Activated naive CD8-positive, alpha-beta T cell treated with anti-CD3 and anti-CD28 coated beads, Interleukin-2, amount 50 U/mL, for 24 hours (primary cell): ENCODE measurements around the gene PRDM16.
"Not testable (repeated sequence)": the region's sequence is repeated elsewhere in the genome, so short reads cannot be mapped to it uniquely, and the experiment has no call there.

Experiments
- ATAC-seq: fragments of 150-1000 bp; cut with Tn5 transposase; one replicate; pipeline ENCODE4 v1.10.0; 2021
- DNase-seq: peaks from one replicate; pipeline ENCODE4 v3.0.0; 2021
- H3K27ac Mint-ChIP-seq: one replicate; pipeline ENCODE4 v1.8.0; 2021; ENCODE audit warnings: mild to moderate bottlenecking, mixed read lengths
- H3K27me3 Mint-ChIP-seq: one replicate; pipeline ENCODE4 v1.8.0; 2021; ENCODE audit warnings: mixed read lengths
- H3K36me3 Mint-ChIP-seq: one replicate; pipeline ENCODE4 v1.8.0; 2021; ENCODE audit warnings: low read depth, mixed read lengths
- H3K4me1 Mint-ChIP-seq: one replicate; pipeline ENCODE4 v1.8.0; 2021; ENCODE audit warnings: mixed read lengths
- H3K4me3 Mint-ChIP-seq: one replicate; pipeline ENCODE4 v1.8.0; 2021; ENCODE audit warnings: mild to moderate bottlenecking, moderate library complexity, mixed read lengths
- H3K9me3 Mint-ChIP-seq: one replicate; pipeline ENCODE4 v1.8.0; 2021; ENCODE audit warnings: mixed read lengths

Gene PRDM16

GRCh38 chr1:3156936-3157335, 87.9 kb downstream of the PRDM16 start:
- Mint-ChIP-seq H3K4me3 (no peak overlapping the region), H3K4me1 (peaks cover 6% of the 10 kb centered on the region), H3K36me3 (no peaks in the 10 kb centered on the region), H3K9me3 (no peaks in the 10 kb centered on the region), H3K27ac (no peak overlapping the region), H3K27me3 (peaks cover 31% of the 10 kb centered on the region)
- DNase-seq (no peak), ATAC-seq (no peak)

DNA sequence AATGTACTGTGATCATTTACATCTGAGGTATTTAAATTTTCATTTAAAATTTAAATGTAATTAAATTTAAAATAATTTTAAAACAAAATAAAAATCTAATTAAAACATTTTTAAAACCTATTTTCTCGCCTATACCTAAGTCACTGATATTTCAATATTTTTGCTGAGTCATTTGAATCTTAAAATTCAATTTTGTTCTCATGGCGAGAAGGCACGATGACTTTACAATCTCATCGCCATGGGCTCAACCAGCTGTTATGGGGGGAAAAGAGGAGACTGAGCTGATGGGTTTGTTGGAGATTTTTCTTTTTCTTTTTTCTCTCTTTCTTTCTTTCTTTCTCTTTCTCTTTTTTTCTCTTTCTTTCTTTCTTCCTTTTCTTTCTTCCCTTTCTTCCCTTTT, 89.3 kb downstream of the PRDM16 start:
- DNase-seq (no peak), ATAC-seq (no peak)
- Mint-ChIP-seq H3K36me3 (no peaks in the 10 kb centered on the region), H3K4me3 (no peak overlapping the region), H3K27ac (no peak overlapping the region), H3K9me3 (no peaks in the 10 kb centered on the region), H3K4me1 (peaks cover 6% of the 10 kb centered on the region), H3K27me3 (peaks cover 33% of the 10 kb centered on the region)

DNA sequence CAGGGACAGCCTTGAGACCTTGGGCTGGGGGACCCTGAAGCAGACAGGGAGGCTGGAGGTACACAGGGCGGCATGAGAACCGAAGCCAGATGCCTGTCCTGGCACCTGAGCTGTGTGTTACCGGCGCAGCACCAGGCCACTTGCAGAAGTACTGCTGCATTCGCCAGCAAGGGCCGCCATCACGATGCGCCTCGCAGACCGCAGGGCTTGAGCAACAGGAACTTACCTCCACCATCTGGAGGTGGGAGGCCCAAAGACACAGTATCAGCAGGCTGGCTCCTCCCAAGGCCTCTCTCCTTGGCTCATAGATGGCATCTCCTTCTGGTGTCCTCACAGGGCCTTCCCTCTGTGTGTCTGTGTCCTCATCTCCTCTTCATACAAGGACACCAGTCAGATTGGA, 90.1 kb downstream of the PRDM16 start:
- Mint-ChIP-seq H3K27ac (no peak overlapping the region), H3K4me1 (peaks cover 6% of the 10 kb centered on the region), H3K27me3 (peaks cover 26% of the 10 kb centered on the region), H3K9me3 (no peaks in the 10 kb centered on the region), H3K4me3 (no peak overlapping the region), H3K36me3 (no peaks in the 10 kb centered on the region)
- ATAC-seq, result no peak
- DNase-seq, result no peak

DNA sequence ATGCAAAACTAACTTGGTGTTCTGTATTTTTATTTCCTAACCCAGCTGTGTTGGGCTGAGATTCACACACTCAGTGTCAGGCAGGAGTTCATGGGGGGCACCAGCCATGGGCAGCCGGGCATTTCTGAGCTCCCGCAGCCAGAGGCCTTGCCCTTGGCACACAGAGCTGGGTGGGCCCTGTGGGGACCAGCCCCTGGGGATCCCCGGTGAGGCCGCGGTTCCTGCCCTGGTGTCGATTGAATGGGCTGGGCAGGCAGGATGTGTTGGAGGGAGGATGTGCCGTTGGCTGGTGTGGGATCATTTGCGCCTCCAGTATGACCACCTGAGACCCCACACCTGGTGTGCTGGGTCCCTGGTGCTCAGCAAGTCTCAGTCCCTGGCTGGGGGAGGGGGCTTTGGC, 91.0 kb downstream of the PRDM16 start:
- ATAC-seq, result no peak
- Mint-ChIP-seq H3K4me3 (no peak overlapping the region), H3K9me3 (no peaks in the 10 kb centered on the region), H3K36me3 (no peaks in the 10 kb centered on the region), H3K4me1 (peaks cover 6% of the 10 kb centered on the region), H3K27me3 (peaks cover 23% of the 10 kb centered on the region), H3K27ac (no peak overlapping the region)
- no peak for DNase-seq

DNA sequence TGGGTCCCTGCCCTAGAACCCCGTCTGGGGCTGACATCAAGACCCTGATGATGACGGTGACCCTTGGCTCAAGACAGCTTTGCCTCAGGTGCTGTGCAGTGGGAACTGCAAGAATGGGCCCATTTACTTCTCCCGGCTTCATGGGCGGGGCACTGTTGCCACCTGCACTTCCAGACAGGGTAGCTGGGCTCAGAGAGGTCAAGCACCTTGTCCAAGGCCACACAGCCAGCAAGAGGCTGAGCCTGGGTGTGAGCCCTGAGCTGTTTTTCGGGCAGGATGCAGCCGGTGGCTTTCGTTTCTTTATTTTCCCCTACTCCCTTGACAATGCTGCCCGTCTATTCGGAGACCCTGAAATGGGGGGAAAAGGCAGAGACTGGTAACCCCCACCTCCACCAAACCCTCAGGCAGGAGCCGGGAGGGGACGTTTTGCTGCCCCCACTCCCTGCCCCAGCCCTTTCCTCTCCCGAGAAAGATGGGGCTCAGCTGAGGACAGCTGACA, 91.7 kb downstream of the PRDM16 start:
- Mint-ChIP-seq H3K4me1 (peaks cover 6% of the 10 kb centered on the region), H3K4me3 (no peak overlapping the region), H3K27me3 (peaks cover 18% of the 10 kb centered on the region), H3K36me3 (no peaks in the 10 kb centered on the region), H3K9me3 (no peaks in the 10 kb centered on the region), H3K27ac (no peak overlapping the region)
- DNase-seq (no peak), ATAC-seq (no peak)

DNA sequence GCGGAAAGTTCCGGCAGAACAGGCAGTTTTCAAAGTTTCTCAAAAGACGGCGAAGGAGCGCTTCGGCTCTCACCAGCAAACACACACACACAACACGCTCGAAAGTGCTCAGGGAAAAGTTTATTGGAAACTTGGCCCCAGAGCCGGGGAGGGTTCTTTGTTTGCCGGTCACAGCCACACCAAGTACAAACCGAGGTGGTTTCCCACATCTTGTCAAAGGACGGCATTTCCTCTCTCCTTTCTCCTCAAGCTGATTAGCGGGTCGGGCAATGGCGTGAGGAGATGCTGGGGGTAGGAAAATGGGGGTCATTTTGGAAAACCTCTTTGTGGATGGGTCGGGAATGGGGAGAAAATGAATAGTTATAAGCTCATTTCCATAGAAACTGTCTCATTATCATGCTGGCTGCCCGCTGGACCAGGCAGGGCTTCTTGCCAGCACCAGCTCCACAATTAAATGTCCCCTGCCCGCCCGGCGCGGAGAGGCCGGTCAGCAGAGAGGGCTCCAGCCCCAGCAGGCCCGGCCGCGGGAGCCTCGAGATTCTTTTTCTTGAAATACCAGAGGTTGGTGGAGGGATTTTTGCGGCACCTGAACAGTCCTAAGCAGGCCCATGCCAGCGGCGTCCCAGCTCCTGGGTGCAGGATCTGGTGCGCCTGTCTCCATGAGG, 92.3 kb downstream of the PRDM16 start:
- ATAC-seq (no peak), DNase-seq (no peak)
- Mint-ChIP-seq H3K4me3 (no peak overlapping the region), H3K27me3 (peaks cover 13% of the 10 kb centered on the region), H3K9me3 (no peaks in the 10 kb centered on the region), H3K4me1 (peaks cover 6% of the 10 kb centered on the region), H3K36me3 (no peaks in the 10 kb centered on the region), H3K27ac (no peak overlapping the region)

- H3K27ac Mint-ChIP-seq, result no peak overlapping the region
- peaks cover 13% of the 10 kb centered on the region for H3K27me3 Mint-ChIP-seq
- no peak overlapping the region for H3K4me3 Mint-ChIP-seq
Measured at GRCh38 chr1:3162322-3162882, 93.4 kb downstream of the PRDM16 start.

DNA sequence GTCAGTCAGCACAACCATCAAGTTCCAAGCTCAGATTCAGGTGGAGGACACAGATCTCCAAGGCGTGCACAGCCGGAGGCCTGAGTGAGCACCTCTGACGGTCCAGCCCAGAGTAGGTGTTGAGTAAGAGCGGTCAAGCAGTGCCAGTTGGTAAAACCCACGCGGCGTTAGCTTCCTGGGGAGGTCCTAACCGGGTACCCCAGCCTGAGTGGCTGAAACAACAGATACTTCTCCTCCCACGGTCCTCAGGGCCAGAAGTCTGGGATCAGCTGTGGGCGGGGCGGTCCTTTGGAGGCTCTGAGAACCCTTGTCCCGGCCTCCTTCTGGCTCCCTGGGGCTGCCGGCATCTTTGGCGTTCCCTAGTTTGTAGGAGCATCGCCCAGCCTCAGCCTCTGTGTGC, 94.4 kb downstream of the PRDM16 start:
- no peaks in the 10 kb centered on the region for H3K36me3 Mint-ChIP-seq
- DNase-seq, result no peak
- peaks cover 6% of the 10 kb centered on the region for H3K4me1 Mint-ChIP-seq
- no peak overlapping the region for H3K4me3 Mint-ChIP-seq
- no peak overlapping the region for H3K27ac Mint-ChIP-seq
- peaks cover 8% of the 10 kb centered on the region for H3K27me3 Mint-ChIP-seq
- ATAC-seq, result no peak
- H3K9me3 Mint-ChIP-seq, result no peaks in the 10 kb centered on the region

More at GRCh38 chr1:3162322-3162882, 93.4 kb downstream of the PRDM16 start:
- Mint-ChIP-seq H3K36me3 (no peaks in the 10 kb centered on the region), H3K9me3 (no peaks in the 10 kb centered on the region), H3K4me1 (peaks cover 6% of the 10 kb centered on the region)
- DNase-seq (no peak), ATAC-seq (no peak)

GRCh38 chr1:3164671-3165070, 95.7 kb downstream of the PRDM16 start:
- no peaks in the 10 kb centered on the region for H3K9me3 Mint-ChIP-seq
- ATAC-seq (no peak), DNase-seq (no peak)
- H3K4me3 Mint-ChIP-seq, result no peak overlapping the region
- H3K4me1 Mint-ChIP-seq, result peaks cover 6% of the 10 kb centered on the region
- H3K36me3 Mint-ChIP-seq, result no peaks in the 10 kb centered on the region
- H3K27ac Mint-ChIP-seq, result no peak overlapping the region
- peaks cover 6% of the 10 kb centered on the region for H3K27me3 Mint-ChIP-seq

GRCh38 chr1:3165189-3165588, 96.2 kb downstream of the PRDM16 start:
- not testable (repeated sequence) for DNase-seq, H3K36me3 Mint-ChIP-seq, H3K27ac Mint-ChIP-seq, H3K27me3 Mint-ChIP-seq, ATAC-seq, H3K9me3 Mint-ChIP-seq, H3K4me1 Mint-ChIP-seq, H3K4me3 Mint-ChIP-seq

GRCh38 chr1:3166206-3166918, 97.4 kb downstream of the PRDM16 start:
- Mint-ChIP-seq H3K27ac (no peak overlapping the region), H3K4me3 (no peak overlapping the region), H3K9me3 (no peaks in the 10 kb centered on the region), H3K4me1 (no peaks in the 10 kb centered on the region), H3K27me3 (peaks cover 4% of the 10 kb centered on the region), H3K36me3 (no peaks in the 10 kb centered on the region)
- no peak for DNase-seq
- no peak for ATAC-seq

DNA sequence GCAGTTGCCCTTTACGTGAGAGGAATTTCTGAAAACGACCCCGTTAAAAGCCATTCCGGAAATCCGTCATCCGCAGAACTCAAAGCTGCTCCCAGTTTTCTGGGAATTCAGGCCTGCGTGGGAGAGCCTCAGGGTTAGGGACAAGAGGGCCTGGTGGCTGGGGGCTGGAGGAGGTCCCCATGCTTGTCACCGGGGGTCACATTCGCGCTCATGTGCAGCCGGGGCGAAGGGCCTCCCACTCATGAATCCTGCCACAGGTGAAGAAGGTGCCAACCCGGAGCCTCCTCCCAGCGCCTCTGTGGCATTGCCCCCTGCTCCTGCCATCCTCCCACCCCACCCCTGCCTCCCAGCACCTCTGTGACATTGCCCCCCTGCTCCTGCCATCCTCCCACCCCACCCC, 98.3 kb downstream of the PRDM16 start:
- H3K4me3 Mint-ChIP-seq, result no peak overlapping the region
- no peaks in the 10 kb centered on the region for H3K9me3 Mint-ChIP-seq
- H3K27ac Mint-ChIP-seq, result no peak overlapping the region
- no peaks in the 10 kb centered on the region for H3K4me1 Mint-ChIP-seq
- no peak for DNase-seq
- ATAC-seq, result no peak
- H3K36me3 Mint-ChIP-seq, result no peaks in the 10 kb centered on the region
- peaks cover 7% of the 10 kb centered on the region for H3K27me3 Mint-ChIP-seq

DNA sequence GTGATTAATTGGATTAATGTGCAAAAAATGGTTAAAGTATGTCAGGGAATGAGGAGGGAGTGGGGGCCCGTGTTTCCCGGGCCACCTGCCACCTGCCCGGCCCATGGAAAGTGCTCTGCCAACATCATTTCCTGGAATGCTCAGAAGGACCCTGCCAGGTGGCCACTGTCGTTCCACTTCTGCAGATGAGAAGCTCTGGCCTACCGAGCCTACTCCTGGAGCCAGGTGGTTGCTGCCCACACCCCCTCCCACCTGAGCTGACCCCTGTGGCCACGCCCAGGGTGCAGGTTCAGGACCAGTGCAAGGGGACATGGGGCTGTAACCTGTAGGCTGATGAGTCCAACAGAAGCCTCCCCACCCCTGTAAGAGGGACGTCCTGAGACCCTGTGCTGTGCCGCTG, 99.7 kb downstream of the PRDM16 start:
- peaks cover 18% of the 10 kb centered on the region for H3K27me3 Mint-ChIP-seq

DNA sequence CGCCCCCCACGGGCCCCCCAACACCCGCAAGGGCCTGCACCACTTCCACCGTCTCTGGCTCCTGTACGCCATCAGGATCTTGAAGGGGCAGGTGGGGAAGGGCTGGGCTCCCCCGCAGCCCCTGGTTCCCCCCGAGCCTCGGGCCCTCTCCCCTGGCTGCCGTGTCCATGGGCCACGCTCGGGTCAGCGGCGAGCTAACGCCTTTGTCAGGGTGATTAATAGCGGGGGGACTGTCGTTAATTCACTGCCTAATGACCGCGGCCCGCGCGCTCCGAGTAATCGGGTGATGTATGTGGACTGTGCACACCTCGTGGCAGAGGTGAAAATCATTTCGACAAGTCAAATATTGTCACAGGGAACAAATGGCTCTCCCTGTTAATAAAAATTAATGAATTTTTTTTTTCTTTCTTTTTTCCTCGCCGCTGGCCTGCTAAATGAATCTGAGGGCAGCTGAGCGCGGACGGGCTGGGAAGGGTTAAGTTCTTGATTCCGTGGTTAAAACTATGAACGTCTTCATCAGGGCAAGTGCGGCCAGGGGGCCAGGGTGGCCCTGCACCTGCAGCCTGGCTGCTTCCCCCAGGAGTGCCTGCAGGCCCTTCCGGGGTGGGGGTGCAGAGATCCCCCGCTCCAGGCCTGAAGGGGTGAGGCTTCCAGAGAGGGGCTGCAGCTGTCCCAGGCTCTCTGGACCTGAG, 100.8 kb downstream of the PRDM16 start:
- no peak overlapping the region for H3K27ac Mint-ChIP-seq
- no peaks in the 10 kb centered on the region for H3K4me1 Mint-ChIP-seq
- no peaks in the 10 kb centered on the region for H3K9me3 Mint-ChIP-seq
- peaks cover 27% of the 10 kb centered on the region for H3K27me3 Mint-ChIP-seq
- H3K36me3 Mint-ChIP-seq, result no peaks in the 10 kb centered on the region
- H3K4me3 Mint-ChIP-seq, result no peak overlapping the region
- DNase-seq (no peak), ATAC-seq (no peak)

More for the DNA sequence above, 99.7 kb downstream of the PRDM16 start:
- no peak overlapping the region for H3K27ac Mint-ChIP-seq
- H3K4me1 Mint-ChIP-seq, result no peaks in the 10 kb centered on the region
- no peaks in the 10 kb centered on the region for H3K9me3 Mint-ChIP-seq
- H3K4me3 Mint-ChIP-seq, result no peak overlapping the region
- H3K36me3 Mint-ChIP-seq, result no peaks in the 10 kb centered on the region
- DNase-seq, result no peak
- no peak for ATAC-seq
